SK-N-SH (cell line): ENCODE results near the gene GPR3.

Experiments used
- CTCF ChIP-seq: fragments of 200-600 bp; sonication (generic); IDR thresholded peaks from 2 replicates; pipeline ENCODE4 v1.6.1; 2017; ENCODE audit warnings: antibody characterized with exemption, mild to moderate bottlenecking, moderate library complexity
- EP300 ChIP-seq, 2 experiments: IDR thresholded peaks; 2 replicates each; pipeline versions ENCODE4 v1.4.0 to v1.6.1; 2012; ENCODE audit warnings: borderline replicate concordance in 1 of 2, low read depth in 1 of 2, low read length in 1 of 2
- EZH2phosphoT487 ChIP-seq: fragments of 200-600 bp; sonication (generic); IDR thresholded peaks from 2 replicates; pipeline ENCODE4 v1.6.1; 2017; ENCODE audit warnings: low read depth, mixed run types, mild to moderate bottlenecking, antibody characterized with exemption, moderate library complexity, borderline replicate concordance
- MAX ChIP-seq: IDR thresholded peaks from 2 replicates; pipeline ENCODE4 v1.4.0; 2012; ENCODE audit warnings: low read depth
- POLR2AphosphoS5 ChIP-seq: IDR thresholded peaks from 2 replicates; pipeline ENCODE4 v1.6.1; 2012; ENCODE audit warnings: low read depth, low read length
- REST ChIP-seq: IDR thresholded peaks from 2 replicates; pipeline ENCODE4 v1.6.1; 2012; ENCODE audit warnings: mild to moderate bottlenecking, low read depth, low read length, moderate library complexity
- RFX5 ChIP-seq: IDR thresholded peaks from 2 replicates; pipeline ENCODE4 v1.6.1; 2012; ENCODE audit warnings: mild to moderate bottlenecking, improper control_type of control experiment, low read length
- SMC3 ChIP-seq: IDR thresholded peaks from 2 replicates; pipeline ENCODE4 v1.6.1; 2012; ENCODE audit warnings: low read depth, low read length, improper control_type of control experiment
- ZBTB33 ChIP-seq: IDR thresholded peaks from 2 replicates; pipeline ENCODE4 v1.4.0; 2012; ENCODE audit warnings: low read depth, borderline replicate concordance

- TF ChIP-seq MAX (peak; percentile 29; the same call in 1 of the 2 replicates), REST (no peak), POLR2AphosphoS5 (peak; percentile 70; the same call in 1 of the 2 replicates), EZH2phosphoT487 (no peak), RFX5 (no peak), ZBTB33 (no peak), CTCF (no peak), EP300 (IDR thresholded peaks at IDR 0.05; ENCODE audit: borderline replicate concordance in 1 of 2, low read depth in 1 of 2, low read length in 1 of 2) (peak in 1 of 2 experiments; percentile 66; a peak in 3 of 4 replicates), SMC3 (no peak)
These were observed 26.9 kb upstream of the GPR3 start for GRCh38 chr1:27365372-27366112.
